Stromal cell of bone marrow (primary cell): ENCODE data around the gene MRTFB.

ENCODE experiments used
- DNase-seq: peaks from one replicate; pipeline ENCODE4 v3.0.0-alpha.2; 2012; ENCODE audit warnings: low read depth

MRTFB gene

GRCh38 chr16:14285513-14286367 is 214.6 kb downstream of the MRTFB start:
- peak; percentile 70 for DNase-seq

DNA sequence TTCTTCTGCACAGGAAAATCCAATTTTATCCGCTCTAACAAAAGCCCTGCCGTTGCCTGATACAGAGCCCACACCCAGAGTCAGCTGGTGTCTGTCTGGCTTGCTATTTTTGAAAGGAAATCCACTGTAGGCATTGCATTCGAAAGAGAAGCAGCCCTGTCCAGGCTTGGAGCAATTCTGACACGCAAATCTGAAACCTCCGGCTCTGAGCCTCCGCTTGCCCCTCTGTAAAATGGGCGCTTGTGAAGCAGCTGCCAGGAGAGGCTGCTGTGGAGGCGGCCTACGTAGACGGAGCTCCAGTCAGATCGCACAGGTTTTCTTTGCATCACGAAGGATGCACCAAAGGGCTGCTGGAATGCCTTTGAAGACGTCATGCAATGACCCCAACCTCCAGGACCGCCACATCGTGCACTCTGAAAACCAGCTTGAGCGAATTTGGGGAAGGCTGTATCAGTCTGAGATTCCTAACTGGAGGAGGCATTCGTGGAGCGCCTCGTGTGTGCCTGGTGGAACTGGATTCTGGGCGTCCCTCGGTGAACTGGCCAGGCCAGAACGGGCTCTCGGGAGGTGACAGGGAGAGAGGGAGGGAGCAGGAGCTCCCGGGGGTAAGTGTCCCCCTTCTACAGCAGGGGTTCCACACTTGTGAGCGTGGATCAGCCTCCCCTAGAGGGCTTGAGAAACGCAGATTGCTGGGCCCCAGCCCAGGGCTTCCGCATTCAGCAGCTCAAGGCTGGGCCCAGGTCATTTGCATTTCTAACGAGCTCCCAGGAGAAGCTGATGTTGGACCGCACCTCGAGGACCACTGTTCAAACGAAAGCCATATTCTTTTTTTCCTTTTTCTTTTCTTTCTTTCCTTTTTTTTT is 215.5 kb downstream of the MRTFB start:
- no peak for DNase-seq

GRCh38 chr16:14289692-14290340 is 218.7 kb downstream of the MRTFB start:
- no peak for DNase-seq

- DNase-seq: no peak
These were observed 220.2 kb downstream of the MRTFB start for GRCh38 chr16:14291286-14291685.

GRCh38 chr16:14292051-14292825 is 221.1 kb downstream of the MRTFB start:
- no peak for DNase-seq

DNA sequence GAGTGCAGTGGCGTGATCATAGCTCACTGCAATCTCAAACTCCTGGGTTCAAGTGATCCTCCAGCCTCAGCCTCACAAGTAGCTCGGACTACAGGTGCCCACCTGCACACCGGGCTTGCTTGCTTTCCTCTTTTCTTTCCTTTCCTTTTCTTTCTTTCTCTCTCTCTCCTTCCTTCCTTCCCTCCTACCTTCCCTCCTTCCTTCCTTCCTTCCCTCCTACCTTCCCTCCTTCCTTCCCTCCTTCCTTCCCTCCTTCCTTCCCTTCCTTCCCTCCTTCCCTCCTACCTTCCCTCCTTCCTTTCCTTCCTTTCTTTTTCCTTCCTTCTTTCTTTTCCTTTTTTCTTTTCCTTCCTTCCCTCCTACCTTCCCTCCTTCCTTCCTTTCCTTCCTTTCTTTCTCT is 225.5 kb downstream of the MRTFB start:
- DNase-seq: no peak

GRCh38 chr16:14298374-14299122 is 227.4 kb downstream of the MRTFB start:
- DNase-seq: no peak

GRCh38 chr16:14300705-14301168 is 229.6 kb downstream of the MRTFB start:
- DNase-seq: peak; percentile 77

GRCh38 chr16:14301169-14302030 is 230.3 kb downstream of the MRTFB start:
- no peak for DNase-seq

- DNase-seq: peak; percentile 69
These were observed 230.9 kb downstream of the MRTFB start for GRCh38 chr16:14302031-14302398.

DNA sequence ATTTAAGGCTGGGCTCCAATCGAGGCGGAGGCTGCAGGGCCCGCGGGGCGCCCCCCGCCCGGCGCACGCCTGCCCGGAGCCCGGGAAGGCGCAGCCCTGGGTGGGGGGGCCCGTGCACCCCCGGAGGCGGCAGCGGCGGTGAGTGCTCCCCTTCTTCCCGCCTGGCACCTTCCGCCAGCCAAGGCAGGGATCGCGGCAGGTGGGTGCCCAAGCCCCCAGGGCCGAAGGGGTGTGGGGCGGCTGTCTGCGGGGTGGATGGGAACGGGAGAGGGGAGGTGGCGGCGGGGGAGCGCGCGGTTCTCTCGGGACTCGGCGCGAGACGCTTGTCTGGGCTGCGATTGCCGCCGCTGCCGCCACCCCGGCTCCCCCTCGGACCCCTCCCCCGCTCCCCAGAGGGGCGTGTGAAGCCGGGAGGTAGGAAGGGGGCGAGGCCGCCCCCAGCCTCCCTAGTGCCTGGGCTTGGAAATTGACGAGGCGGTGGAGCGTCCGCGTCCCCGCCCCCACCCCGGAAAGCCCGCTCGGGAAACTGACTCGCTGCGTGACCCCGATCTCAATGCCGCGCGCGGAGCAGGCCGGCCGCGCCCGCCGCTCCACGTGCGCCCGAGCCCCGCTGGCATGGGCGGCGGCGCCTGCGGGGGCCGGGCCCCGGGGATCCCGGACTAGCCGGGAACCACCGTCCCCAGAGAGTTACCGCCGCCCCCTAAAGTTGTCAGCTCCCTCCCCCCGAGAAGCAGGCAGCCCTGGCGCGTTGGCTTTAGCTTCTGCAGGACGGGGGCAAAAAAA is 231.5 kb downstream of the MRTFB start:
- no peak for DNase-seq

- no peak for DNase-seq
These were observed 232.1 kb downstream of the MRTFB start for GRCh38 chr16:14303182-14303618.

- DNase-seq: no peak
These were observed 232.7 kb downstream of the MRTFB start for GRCh38 chr16:14303639-14304394.

DNA sequence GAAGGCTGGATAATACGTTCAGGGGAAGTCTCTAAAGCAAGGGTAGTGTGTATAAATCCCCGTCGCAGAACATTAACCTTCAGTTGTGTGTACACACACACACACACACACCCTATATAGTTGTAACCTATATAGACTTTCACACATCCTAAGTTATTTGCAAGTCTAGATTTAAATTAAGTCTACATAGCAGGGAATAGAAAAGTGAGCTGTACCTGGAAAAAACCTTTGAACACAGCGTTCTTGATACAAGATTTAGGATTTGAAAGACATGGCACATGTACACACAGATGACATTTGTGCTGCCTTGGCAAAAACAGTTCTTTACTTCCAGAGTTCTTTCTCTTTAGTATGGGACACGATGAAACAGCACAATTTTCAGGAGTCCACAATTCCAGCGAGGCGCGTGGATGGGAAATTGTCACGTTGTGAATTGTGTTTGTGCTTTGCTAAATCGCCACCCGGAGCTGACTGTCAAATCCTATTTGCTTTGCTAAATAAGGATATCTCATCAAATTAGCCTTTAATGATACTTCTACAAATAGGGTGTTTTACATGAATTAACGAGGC is 233.9 kb downstream of the MRTFB start:
- DNase-seq: no peak

DNA sequence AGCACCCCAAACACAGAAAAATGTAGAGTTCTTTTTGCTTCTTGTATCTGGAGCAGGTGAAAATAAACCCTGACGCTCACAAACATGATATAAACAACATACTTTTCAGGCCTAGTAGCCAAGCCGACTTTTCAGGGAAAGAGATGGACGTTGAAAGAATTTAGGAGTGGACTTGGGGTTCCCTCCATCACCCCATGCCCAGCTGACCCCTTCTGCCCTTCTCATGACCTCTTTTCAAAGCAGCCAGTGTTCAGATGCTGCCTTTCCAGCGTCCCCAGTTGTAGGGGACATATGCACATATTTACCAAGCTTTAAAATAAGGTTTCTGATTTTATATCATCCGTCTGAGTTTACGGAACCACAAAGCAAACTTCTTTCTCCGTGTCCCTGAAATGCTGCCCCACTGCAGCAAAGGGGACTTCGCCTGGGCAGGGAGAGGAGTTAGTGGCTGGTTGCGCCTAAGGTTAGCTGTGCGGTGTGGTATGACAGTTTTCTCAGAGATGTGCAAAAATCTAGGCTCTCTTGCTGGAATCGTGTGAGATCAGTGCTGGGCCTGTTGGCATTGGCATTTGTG is 235.5 kb downstream of the MRTFB start:
- no peak for DNase-seq

GRCh38 chr16:14307059-14307526 is 236.0 kb downstream of the MRTFB start:
- no peak for DNase-seq
